Measurements from ENCODE around the gene ATOH8.

Gene ATOH8

DNA sequence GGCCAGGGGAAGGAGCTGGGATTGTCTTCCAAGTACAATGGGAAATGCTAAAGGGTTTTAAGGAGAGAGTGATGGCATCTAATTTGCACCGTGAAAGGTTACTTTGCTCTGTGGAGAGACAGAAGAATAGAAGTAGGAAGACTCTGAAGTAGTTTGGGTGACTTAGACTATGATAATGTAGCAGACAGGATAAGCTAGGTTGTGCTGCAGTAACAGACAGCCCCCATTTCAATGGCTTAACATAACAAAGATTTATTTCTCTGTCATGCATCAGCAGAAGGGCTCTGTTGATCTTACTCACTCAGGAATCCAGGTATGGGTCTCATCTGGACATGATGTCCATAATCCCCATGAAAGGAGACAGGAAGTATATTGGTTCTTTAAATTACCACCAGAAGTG lies 33.3 kb upstream of the ATOH8 start:
- Mint-ChIP-seq H3K36me3 (ENCODE audit: low read depth) (no peaks in the 10 kb centered on the region), H3K4me1 (peaks cover 18% of the 10 kb centered on the region), H3K4me3 (no peak overlapping the region), H3K27ac (no peak overlapping the region), H3K27me3 (ENCODE audit: low read depth, poor library complexity) (peaks cover 19% of the 10 kb centered on the region), H3K9me3 (peaks cover 11% of the 10 kb centered on the region)
- DNase-seq = no peak
- TF ChIP-seq, protein P1, sequence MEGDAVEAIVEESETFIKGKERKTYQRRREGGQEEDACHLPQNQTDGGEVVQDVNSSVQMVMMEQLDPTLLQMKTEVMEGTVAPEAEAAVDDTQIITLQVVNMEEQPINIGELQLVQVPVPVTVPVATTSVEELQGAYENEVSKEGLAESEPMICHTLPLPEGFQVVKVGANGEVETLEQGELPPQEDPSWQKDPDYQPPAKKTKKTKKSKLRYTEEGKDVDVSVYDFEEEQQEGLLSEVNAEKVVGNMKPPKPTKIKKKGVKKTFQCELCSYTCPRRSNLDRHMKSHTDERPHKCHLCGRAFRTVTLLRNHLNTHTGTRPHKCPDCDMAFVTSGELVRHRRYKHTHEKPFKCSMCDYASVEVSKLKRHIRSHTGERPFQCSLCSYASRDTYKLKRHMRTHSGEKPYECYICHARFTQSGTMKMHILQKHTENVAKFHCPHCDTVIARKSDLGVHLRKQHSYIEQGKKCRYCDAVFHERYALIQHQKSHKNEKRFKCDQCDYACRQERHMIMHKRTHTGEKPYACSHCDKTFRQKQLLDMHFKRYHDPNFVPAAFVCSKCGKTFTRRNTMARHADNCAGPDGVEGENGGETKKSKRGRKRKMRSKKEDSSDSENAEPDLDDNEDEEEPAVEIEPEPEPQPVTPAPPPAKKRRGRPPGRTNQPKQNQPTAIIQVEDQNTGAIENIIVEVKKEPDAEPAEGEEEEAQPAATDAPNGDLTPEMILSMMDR (IDR thresholded peaks at IDR 0.05) = no peak

DNA sequence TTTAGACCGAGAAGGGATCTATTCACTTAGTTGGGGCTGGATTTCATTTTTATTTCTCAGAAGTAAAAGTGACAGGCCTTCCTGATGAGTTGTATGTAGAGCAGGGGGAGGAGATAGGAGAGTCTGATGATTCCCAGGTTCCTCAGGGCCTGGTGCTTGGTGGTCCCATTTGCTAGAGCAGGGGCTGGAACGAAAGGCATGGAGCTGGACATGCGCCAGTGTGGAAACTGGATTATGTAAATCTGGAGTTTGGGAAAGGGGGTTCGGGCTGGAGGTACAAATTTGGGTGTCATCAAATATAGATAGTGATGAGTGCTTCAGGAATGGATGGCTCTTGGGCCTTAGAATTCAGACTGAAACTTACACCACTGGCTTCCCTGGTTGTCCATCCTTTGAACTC lies 32.1 kb upstream of the ATOH8 start:
- Mint-ChIP-seq H3K27ac (no peak overlapping the region), H3K27me3 (ENCODE audit: low read depth, poor library complexity) (peaks cover 25% of the 10 kb centered on the region), H3K36me3 (ENCODE audit: low read depth) (no peaks in the 10 kb centered on the region), H3K9me3 (peaks cover 11% of the 10 kb centered on the region), H3K4me3 (no peak overlapping the region), H3K4me1 (peaks cover 7% of the 10 kb centered on the region)
- TF ChIP-seq, protein P1 (IDR thresholded peaks at IDR 0.05) = no peak
- DNase-seq = no peak

DNA sequence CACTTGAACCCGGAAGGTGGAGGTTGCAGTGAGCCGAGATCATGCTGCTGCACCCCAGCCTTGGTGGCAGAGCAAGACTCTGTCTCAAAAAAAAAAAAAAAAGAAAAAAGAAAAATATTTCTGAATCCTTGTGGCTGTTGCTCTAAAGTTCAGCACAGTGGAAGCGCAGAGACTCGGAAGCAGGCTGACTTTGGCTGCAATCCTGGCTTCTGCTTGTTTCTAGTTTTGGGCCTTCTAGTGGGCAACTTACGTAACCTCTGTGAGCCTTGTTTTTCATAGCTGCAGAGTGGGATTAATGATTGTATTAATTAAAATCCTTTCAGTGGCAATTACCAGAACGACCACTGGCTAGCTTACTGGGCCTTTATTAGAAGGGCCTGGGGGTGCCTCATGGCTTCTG lies 31.3 kb upstream of the ATOH8 start:
- TF ChIP-seq, protein P1 (IDR thresholded peaks at IDR 0.05) = no peak
- Mint-ChIP-seq H3K4me1 (peaks cover 2% of the 10 kb centered on the region), H3K27me3 (ENCODE audit: low read depth, poor library complexity) (peaks cover 28% of the 10 kb centered on the region), H3K36me3 (ENCODE audit: low read depth) (no peaks in the 10 kb centered on the region), H3K9me3 (peaks cover 11% of the 10 kb centered on the region), H3K27ac (no peak overlapping the region), H3K4me3 (no peak overlapping the region)
- no peak for DNase-seq

- Mint-ChIP-seq H3K4me3 (no peak overlapping the region), H3K9me3 (peaks cover 11% of the 10 kb centered on the region), H3K27me3 (ENCODE audit: low read depth, poor library complexity) (peaks cover 31% of the 10 kb centered on the region)
These were observed 30.0 kb upstream of the ATOH8 start for GRCh38 chr2:85723707-85724360.

DNA sequence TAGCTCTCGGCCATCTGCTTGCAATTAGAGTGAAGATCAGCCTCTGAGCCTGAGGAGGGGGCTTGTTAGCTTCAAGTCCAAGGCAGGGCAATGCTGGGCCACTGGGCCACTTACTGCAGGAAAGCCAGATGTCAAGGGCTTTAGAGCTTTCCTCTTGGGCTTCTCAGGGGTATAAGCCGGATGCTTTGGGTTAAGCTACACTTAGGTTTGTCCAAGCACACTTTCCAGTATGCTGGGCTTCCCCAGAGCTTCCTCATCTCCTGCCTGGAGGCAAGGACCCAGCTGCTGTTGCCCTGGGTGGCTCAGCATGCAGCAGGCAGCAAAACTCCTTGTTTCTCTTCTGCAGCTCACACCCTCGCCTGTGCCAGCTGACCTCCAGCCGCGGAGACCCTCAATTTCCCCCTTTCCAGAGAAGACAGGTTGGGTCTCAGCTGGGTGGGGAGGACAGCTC lies 29.0 kb upstream of the ATOH8 start:
- Mint-ChIP-seq H3K4me1 (peaks cover 8% of the 10 kb centered on the region), H3K27ac (no peak overlapping the region), H3K36me3 (ENCODE audit: low read depth) (no peaks in the 10 kb centered on the region), H3K9me3 (peaks cover 11% of the 10 kb centered on the region), H3K27me3 (ENCODE audit: low read depth, poor library complexity) (peaks cover 35% of the 10 kb centered on the region), H3K4me3 (no peak overlapping the region)
- DNase-seq = no peak
- TF ChIP-seq, protein P1 (IDR thresholded peaks at IDR 0.05) = no peak

More at GRCh38 chr2:85723707-85724360, 30.0 kb upstream of the ATOH8 start:
- Mint-ChIP-seq H3K36me3 (ENCODE audit: low read depth) (no peaks in the 10 kb centered on the region), H3K27ac (no peak overlapping the region), H3K4me1 (no peaks in the 10 kb centered on the region)
- TF ChIP-seq, protein P1 (IDR thresholded peaks at IDR 0.05) = no peak
- no peak for DNase-seq

- TF ChIP-seq, protein P1 (IDR thresholded peaks at IDR 0.05) = no peak
- no peaks in the 10 kb centered on the region for H3K36me3 Mint-ChIP-seq (ENCODE audit: low read depth)
These were observed 28.3 kb upstream of the ATOH8 start for GRCh38 chr2:85725451-85725850.

More at GRCh38 chr2:85725451-85725850, 28.3 kb upstream of the ATOH8 start:
- H3K9me3 Mint-ChIP-seq = peaks cover 5% of the 10 kb centered on the region
- peaks cover 35% of the 10 kb centered on the region for H3K27me3 Mint-ChIP-seq (ENCODE audit: low read depth, poor library complexity)
- peaks cover 9% of the 10 kb centered on the region for H3K4me1 Mint-ChIP-seq
- no peak for DNase-seq
- no peak overlapping the region for H3K27ac Mint-ChIP-seq
- no peak overlapping the region for H3K4me3 Mint-ChIP-seq

Data from nephron progenitor cell (in vitro differentiated cells).